Neuronal stem cell (in vitro differentiated cells): ENCODE measurements around the gene VPS4B.

Experiments
- DNase-seq: peaks from one replicate; pipeline ENCODE4 v3.0.0-alpha.2; 2013; ENCODE audit warnings: low spot score
- H2AFZ ChIP-seq: one replicate; pipeline ENCODE4 v1.6.1; 2013; ENCODE audit warnings: mild to moderate bottlenecking, low read length, inconsistent platforms
- H2AK5ac ChIP-seq: 2 replicates; pipeline ENCODE4 v1.6.1; 2013; ENCODE audit warnings: low read depth, mild to moderate bottlenecking, inconsistent platforms, low read length, moderate library complexity, mixed read lengths
- H2BK120ac ChIP-seq: 2 replicates; pipeline ENCODE4 v1.6.1; 2013; ENCODE audit warnings: low read depth, mild to moderate bottlenecking, inconsistent platforms, low read length, moderate library complexity, mixed read lengths
- H2BK12ac ChIP-seq: one replicate; pipeline ENCODE4 v1.6.1; 2013; ENCODE audit warnings: low read length, inconsistent platforms
- H2BK15ac ChIP-seq: 2 replicates; pipeline ENCODE4 v1.6.1; 2013; ENCODE audit warnings: mild to moderate bottlenecking, low read length, inconsistent platforms, mixed read lengths
- H2BK5ac ChIP-seq: one replicate; pipeline ENCODE4 v1.6.1; 2013; ENCODE audit warnings: inconsistent platforms, mild to moderate bottlenecking, low read length, moderate library complexity
- H3K14ac ChIP-seq: one replicate; pipeline ENCODE4 v1.6.1; 2013; ENCODE audit warnings: low read length, inconsistent platforms
- H3K18ac ChIP-seq: 2 replicates; pipeline ENCODE4 v1.6.1; 2013; ENCODE audit warnings: low read length, inconsistent platforms
- H3K23ac ChIP-seq: 2 replicates; pipeline ENCODE4 v1.6.1; 2013; ENCODE audit warnings: low read depth, mild to moderate bottlenecking, mixed read lengths, low read length, inconsistent platforms; ENCODE audit not compliant: poor library complexity
- H3K27ac ChIP-seq: replicated peaks from 3 replicates; pipeline ENCODE4 v1.5.1; 2013; ENCODE audit warnings: low read length, inconsistent platforms
- H3K27me3 ChIP-seq, 3 experiments: 2 replicates each; pipeline ENCODE4 v1.6.1; 2013; ENCODE audit warnings: low read length in 3 of 3, mild to moderate bottlenecking in 2 of 3, inconsistent platforms in 1 of 3, low read depth in 1 of 3, mixed read lengths in 1 of 3, moderate library complexity in 1 of 3; ENCODE audit not compliant: control insufficient read depth in 3 of 3, insufficient read depth in 3 of 3
- H3K36me3 ChIP-seq, 2 donors: replicated peaks in 1 of 2; 2 replicates each; pipeline ENCODE4 v1.6.1; 2013; ENCODE audit warnings: low read length in 2 of 2; ENCODE audit not compliant: control insufficient read depth in 2 of 2, insufficient read depth in 2 of 2
- H3K4ac ChIP-seq: 2 replicates; pipeline ENCODE4 v1.6.1; 2013; ENCODE audit warnings: inconsistent platforms, mild to moderate bottlenecking, low read length, moderate library complexity
- H3K4me1 ChIP-seq, 2 donors: 1 replicate in 1 of 2; 2 replicates in 1 of 2; pipeline ENCODE4 v1.6.1; 2013; ENCODE audit warnings: low read length in 2 of 2, low read depth in 1 of 2; ENCODE audit not compliant: control insufficient read depth in 2 of 2, insufficient read depth in 1 of 2
- H3K4me2 ChIP-seq: one replicate; pipeline ENCODE4 v1.6.1; 2013; ENCODE audit warnings: mild to moderate bottlenecking, low read length, inconsistent platforms; ENCODE audit not compliant: insufficient read depth, poor library complexity, severe bottlenecking
- H3K4me3 ChIP-seq, 2 donors: 2 replicates each; pipeline ENCODE4 v1.5.1; 2013; ENCODE audit warnings: low read length in 2 of 2, mild to moderate bottlenecking in 2 of 2, inconsistent platforms in 1 of 2, moderate library complexity in 1 of 2
- H3K79me1 ChIP-seq: one replicate; pipeline ENCODE4 v1.6.1; 2013; ENCODE audit warnings: low read depth, mild to moderate bottlenecking, inconsistent platforms, low read length, moderate library complexity
- H3K9ac ChIP-seq: one replicate; pipeline ENCODE4 v1.6.1; 2013; ENCODE audit warnings: mild to moderate bottlenecking, low read depth, low read length, inconsistent platforms; ENCODE audit not compliant: poor library complexity
- H3K9me3 ChIP-seq, 2 donors: replicated peaks in 1 of 2; 2 replicates each; pipeline versions ENCODE3 to v1.6.1; 2013; ENCODE audit warnings: low read length in 2 of 2, mild to moderate bottlenecking in 2 of 2, inconsistent platforms in 1 of 2, low read depth in 1 of 2, mixed read lengths in 1 of 2, moderate library complexity in 1 of 2; ENCODE audit not compliant: control insufficient read depth in 2 of 2, insufficient read depth in 1 of 2
- H4K8ac ChIP-seq: one replicate; pipeline ENCODE4 v1.6.1; 2013; ENCODE audit warnings: low read depth, mild to moderate bottlenecking, inconsistent platforms, low read length, moderate library complexity
- H4K91ac ChIP-seq: one replicate; pipeline ENCODE4 v1.6.1; 2013; ENCODE audit warnings: low read length, low read depth, mild to moderate bottlenecking, inconsistent platforms; ENCODE audit not compliant: poor library complexity
- WGBS, 2 donors: extraction: QIAGEN DNeasy Blood & Tissue Kit; methylation state at CpG; one replicate each; pipeline ENCODE4 v1.1.7; 2013; ENCODE audit warnings: missing lambda C conversion rate in 2 of 2, mixed read lengths in 1 of 2; ENCODE audit not compliant: insufficient read length in 2 of 2, insufficient replicate concordance in 1 of 2; ENCODE audit errors: extremely low coverage in 2 of 2; 5-methylcytosine and 5-hydroxymethylcytosine counted together

Gene VPS4B

DNA sequence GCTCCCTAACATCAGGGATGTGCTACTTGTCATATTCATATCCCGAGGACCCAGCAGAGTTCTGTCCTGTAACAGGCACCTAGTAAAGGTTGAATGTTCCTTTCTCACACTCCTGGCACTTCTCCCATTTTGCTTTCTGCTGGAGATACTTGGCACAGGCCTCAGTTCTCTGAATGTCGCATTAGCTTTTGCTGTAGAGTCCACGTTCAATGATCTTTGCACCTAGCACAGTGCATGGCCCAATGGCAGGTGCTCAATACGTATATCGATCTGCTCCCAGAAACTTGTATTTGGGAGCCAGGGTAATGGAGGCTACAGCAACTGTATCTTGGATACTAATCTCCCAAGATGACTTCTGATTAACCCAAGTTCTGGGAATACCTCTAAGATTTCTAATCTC lies 24.8 kb upstream of the VPS4B start:
- no peak overlapping the region for H2BK15ac ChIP-seq
- no CpG with 5 or more reads among the region's 5 CpGs for WGBS, 2 donors
- H3K14ac ChIP-seq = no peak overlapping the region
- no peak overlapping the region for H2AFZ ChIP-seq
- no peaks in the 10 kb centered on the region for H3K36me3 ChIP-seq
- no peak overlapping the region for H2BK5ac ChIP-seq
- peaks cover 0 to 5% (median 0%) of the 10 kb centered on the region in 3 experiments for H3K27me3 ChIP-seq
- no peak overlapping the region for H3K4ac ChIP-seq
- H4K91ac ChIP-seq = no peak overlapping the region
- no peaks in the 10 kb centered on the region for H3K4me1 ChIP-seq
- no peak overlapping the region for H3K4me2 ChIP-seq
- H2BK120ac ChIP-seq = no peak overlapping the region
- no peak overlapping the region for H2AK5ac ChIP-seq
- no peak overlapping the region for H3K27ac ChIP-seq
- no peak for DNase-seq
- H2BK12ac ChIP-seq = no peak overlapping the region
- no peak overlapping the region for H4K8ac ChIP-seq
- no peak overlapping the region for H3K23ac ChIP-seq
- H3K79me1 ChIP-seq = no peaks in the 10 kb centered on the region
- H3K9me3 ChIP-seq = no peaks in the 10 kb centered on the region
- H3K9ac ChIP-seq = no peak overlapping the region
- H3K18ac ChIP-seq = no peak overlapping the region
- no peak overlapping the region for H3K4me3 ChIP-seq

DNA sequence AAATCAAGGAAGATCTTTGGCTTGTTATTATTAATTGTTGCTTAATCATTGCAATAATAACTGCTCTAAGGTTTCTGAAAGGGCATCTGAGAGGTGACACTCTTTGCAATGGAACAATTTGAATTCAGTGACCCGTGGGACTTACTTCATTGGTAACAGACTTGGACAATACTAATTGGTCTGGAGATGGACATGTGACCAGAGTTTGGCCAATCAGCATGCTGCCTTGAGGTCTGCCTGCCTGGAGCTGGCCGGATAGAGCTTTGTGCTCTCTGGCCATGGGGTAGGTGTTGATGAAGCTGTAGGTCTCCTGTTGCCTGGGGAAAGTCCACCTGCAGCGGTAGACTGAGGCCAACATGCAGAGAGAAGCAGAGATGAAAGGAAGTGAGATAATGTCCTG lies 24.0 kb upstream of the VPS4B start:
- H3K9ac ChIP-seq = no peak overlapping the region

DNA sequence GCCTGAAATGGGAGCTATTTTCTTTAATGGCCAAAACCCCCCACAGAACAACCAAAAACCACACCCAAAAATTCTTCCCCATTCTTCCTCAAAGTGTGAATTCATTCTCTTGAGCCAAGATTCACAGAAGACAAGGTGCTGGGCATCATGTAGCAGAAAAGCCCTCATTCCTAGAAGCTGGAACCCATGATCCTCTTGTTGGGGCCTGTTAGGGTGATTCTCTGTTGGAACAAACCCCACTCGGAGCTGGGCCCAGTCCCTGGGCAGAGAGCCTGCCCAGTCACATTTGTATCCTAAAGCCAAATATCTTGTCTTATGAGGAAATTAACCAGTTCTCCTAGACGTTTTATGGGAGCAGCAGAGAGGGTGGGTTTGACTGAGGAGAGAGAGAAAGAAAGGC lies 22.8 kb upstream of the VPS4B start:
- Histone ChIP-seq H2AFZ (no peak overlapping the region), H2BK5ac (no peak overlapping the region), H3K36me3 (no peaks in the 10 kb centered on the region), H3K79me1 (no peaks in the 10 kb centered on the region), H3K9ac (no peak overlapping the region), H3K14ac (no peak overlapping the region), H3K4ac (no peak overlapping the region), H2AK5ac (no peak overlapping the region), H3K27me3 (peaks cover 0 to 21% (median 0%) of the 10 kb centered on the region in 3 experiments), H2BK12ac (no peak overlapping the region), H4K91ac (no peak overlapping the region), H3K4me3 (no peak overlapping the region), H3K18ac (no peak overlapping the region), H3K4me2 (no peak overlapping the region), H3K23ac (no peak overlapping the region), H3K9me3 (no peaks in the 10 kb centered on the region), H3K27ac (no peak overlapping the region), H4K8ac (no peak overlapping the region), H2BK120ac (no peak overlapping the region), H2BK15ac (no peak overlapping the region), H3K4me1 (no peaks in the 10 kb centered on the region)
- WGBS, 2 donors = no CpG with 5 or more reads among the region's 2 CpGs
- DNase-seq = no peak

More for the DNA sequence above, 24.0 kb upstream of the VPS4B start:
- no peaks in the 10 kb centered on the region for H3K36me3 ChIP-seq
- H2AFZ ChIP-seq = peak overlapping the region; percentile 18
- no peaks in the 10 kb centered on the region for H3K79me1 ChIP-seq
- no peak overlapping the region for H4K91ac ChIP-seq
- no peak overlapping the region for H3K14ac ChIP-seq
- no peak overlapping the region for H4K8ac ChIP-seq
- H2BK15ac ChIP-seq = no peak overlapping the region
- H3K18ac ChIP-seq = peak overlapping the region; percentile 79
- H3K23ac ChIP-seq = no peak overlapping the region
- no CpG with 5 or more reads among the region's 3 CpGs for WGBS, 2 donors
- no peak overlapping the region for H3K4me2 ChIP-seq
- no peak for DNase-seq
- no peak overlapping the region for H3K27ac ChIP-seq
- no peak overlapping the region for H2BK120ac ChIP-seq
- H2BK5ac ChIP-seq = no peak overlapping the region
- H3K4me1 ChIP-seq = no peaks in the 10 kb centered on the region
- H3K27me3 ChIP-seq = peaks cover 0 to 12% (median 0%) of the 10 kb centered on the region in 3 experiments
- no peak overlapping the region for H3K4ac ChIP-seq
- H2AK5ac ChIP-seq = no peak overlapping the region
- no peaks in the 10 kb centered on the region for H3K9me3 ChIP-seq
- no peak overlapping the region for H2BK12ac ChIP-seq
- H3K4me3 ChIP-seq = no peak overlapping the region

DNA sequence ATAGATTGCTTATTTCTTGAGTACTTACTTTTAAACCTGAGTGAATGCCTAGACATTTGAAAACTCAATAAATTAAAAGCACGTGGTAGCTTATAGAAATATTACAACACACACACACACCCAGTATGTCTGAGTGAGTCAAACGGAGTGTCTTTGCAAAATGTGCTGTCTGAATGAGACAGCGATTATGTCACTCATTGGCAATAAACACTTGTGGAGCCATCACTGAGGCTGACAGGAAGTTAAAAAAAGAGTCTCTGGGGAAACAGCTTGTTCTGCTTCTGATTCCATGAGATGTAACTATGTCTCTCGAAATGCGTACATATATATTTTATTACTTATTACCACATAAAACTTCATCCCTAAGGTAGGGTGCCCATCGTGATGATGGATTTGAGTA lies 22.3 kb upstream of the VPS4B start:
- no peak for DNase-seq

More for the DNA sequence above, 22.3 kb upstream of the VPS4B start:
- no peak overlapping the region for H3K4me3 ChIP-seq
- H2BK12ac ChIP-seq = no peak overlapping the region
- H3K9me3 ChIP-seq = no peaks in the 10 kb centered on the region
- H3K79me1 ChIP-seq = no peaks in the 10 kb centered on the region
- no peak overlapping the region for H2BK15ac ChIP-seq
- no peak overlapping the region for H3K27ac ChIP-seq
- WGBS, 2 donors = no CpG with 5 or more reads among the region's 6 CpGs
- H2AFZ ChIP-seq = no peak overlapping the region
- no peak overlapping the region for H3K23ac ChIP-seq
- no peaks in the 10 kb centered on the region for H3K36me3 ChIP-seq
- no peak overlapping the region for H4K91ac ChIP-seq
- no peaks in the 10 kb centered on the region for H3K4me1 ChIP-seq
- H2BK120ac ChIP-seq = no peak overlapping the region
- no peak overlapping the region for H3K18ac ChIP-seq
- peaks cover 0 to 21% (median 0%) of the 10 kb centered on the region in 3 experiments for H3K27me3 ChIP-seq
- H3K4me2 ChIP-seq = no peak overlapping the region
- H3K9ac ChIP-seq = no peak overlapping the region
- H2AK5ac ChIP-seq = no peak overlapping the region
- H2BK5ac ChIP-seq = no peak overlapping the region
- H3K14ac ChIP-seq = no peak overlapping the region
- no peak overlapping the region for H3K4ac ChIP-seq
- no peak overlapping the region for H4K8ac ChIP-seq
